GM21515 (cell line): Measurements from ENCODE around the gene EDARADD.
"Not testable (repeated sequence)": the region's sequence is repeated elsewhere in the genome, so short reads cannot be mapped to it uniquely, and the experiment has no call there.

Experiments
- ATAC-seq: cut with Tn5 transposase; IDR thresholded peaks from one replicate; pipeline ENCODE4 v1.9.1; 2021; ENCODE audit not compliant: unreplicated experiment

EDARADD gene

GRCh38 chr1:236484310-236484971 lies 90.4 kb downstream of the EDARADD start:
- ATAC-seq = no peak

DNA sequence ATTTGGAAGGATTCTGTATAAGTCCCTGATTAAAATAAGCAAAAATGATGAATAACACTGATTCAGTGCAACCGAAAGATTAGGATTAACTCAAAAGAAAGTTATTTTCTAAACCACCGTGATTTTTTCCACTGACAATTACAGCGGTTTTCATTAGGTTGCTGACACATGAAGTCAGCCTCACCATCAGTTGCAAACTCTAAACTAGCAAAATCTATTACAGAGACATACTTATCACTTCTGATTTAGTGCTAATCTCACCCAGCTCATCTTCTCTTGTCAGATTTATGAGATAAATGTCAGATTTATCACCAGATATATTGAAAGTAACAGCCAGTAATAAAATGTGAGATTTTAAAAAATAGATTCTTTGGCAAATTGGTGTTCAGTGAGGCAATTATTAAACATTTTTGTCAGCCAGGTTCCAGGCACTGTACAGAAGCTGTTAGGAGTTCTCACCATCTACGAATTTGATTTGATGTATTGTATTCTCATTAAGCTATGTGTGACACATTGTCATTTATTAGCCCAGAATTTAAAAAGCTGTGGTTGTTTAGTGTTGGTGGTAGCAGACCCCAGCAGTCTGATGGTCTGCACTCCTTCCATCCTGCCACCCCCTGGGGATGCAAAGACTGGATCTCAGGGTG lies 92.4 kb downstream of the EDARADD start:
- no peak for ATAC-seq

- ATAC-seq = not testable (repeated sequence)
Measured at GRCh38 chr1:236489161-236489560, 95.1 kb downstream of the EDARADD start.

GRCh38 chr1:236489710-236490377 lies 95.8 kb downstream of the EDARADD start:
- no peak for ATAC-seq

DNA sequence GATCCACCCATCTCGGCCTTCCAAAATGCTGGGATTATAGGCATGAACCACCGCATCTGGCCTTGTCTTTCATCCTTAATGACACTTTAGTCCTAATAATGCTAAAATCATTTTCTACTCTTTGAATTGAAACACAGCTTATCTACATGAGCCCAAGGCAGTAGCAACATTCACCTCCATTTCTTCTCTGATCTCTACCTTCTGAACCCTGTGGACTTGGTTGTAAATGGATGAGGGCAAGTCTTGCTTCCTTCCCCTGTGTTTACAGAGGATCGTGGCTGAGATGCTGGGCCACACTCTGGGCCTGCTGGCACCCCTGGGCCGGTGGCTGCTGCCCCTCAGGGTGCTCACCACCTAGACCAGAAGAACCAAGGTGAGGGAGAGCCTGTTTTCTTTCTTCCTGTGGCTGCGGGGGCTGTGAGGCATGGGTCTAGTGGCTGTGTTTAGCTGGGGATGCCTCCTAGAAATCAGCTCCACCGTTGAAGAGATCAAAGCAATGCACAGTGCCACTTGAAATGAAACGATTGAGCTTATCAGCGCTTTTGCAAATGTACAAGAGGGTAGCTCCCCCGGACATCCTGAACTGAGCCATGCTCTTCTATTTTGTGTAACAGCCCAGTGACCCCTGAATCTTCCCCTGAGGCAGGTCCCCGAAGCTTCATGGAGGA lies 97.5 kb downstream of the EDARADD start:
- no peak for ATAC-seq

DNA sequence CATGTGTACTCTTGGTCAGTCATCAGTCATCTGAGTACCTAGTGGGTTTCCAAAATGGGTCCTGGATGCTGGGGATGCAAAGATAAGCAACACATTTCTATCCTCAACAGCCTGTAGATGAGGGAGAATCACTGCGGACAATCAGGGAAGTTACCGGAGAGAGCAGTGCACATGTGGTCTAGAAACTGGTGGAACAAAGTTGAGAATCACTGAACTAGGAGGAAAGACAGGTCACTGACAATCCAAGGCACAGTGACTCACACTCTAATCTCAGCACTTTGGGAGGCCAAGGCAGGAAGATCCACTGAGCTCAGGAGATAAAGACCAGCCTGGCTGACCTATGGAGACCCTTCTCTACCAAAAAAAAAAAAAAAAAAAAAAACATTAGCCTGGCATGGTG lies 98.3 kb downstream of the EDARADD start:
- no peak for ATAC-seq

GRCh38 chr1:236494082-236494481 lies 100.0 kb downstream of the EDARADD start:
- no peak for ATAC-seq

DNA sequence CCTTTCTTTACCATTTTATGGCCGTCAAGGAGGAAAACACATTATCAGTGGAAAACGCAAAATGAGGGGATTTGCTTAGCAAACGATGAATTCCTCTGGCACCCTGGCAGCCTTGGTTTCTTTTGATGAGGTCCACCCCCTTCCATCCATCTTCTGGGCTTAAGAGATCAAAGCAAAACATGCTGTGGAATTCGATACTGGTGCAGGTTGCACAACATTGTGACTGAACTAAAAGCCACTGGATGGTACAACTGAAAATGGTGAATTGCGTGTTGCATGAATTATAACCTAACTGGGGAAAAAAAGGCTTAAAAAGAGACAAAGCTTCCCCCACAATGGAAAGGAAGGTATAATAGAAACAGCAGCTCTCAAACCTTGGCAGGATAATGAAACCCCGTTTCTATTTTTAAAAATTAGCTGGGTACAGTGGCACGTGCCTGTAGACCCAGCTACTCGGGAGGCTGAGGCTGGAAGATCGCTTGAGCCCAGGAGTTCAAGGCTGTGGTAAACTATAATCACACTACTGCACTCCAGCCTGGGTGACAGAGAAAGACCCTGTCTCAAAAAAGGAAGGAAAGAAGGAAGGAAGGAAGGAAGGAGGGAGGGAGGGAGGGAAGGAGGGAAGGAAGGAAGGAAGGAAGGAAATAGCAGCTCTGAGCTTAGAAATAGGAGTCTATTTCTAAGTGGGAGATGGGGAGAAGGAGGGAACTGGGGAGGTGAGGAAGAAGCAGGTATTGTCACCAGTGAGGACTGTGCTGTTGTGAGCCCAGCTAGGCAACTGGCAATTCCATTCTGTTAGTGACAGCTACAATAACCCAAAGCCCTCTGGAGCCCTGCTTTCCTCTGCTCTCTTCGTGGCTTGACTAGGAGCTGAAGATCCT lies 100.7 kb downstream of the EDARADD start:
- ATAC-seq = no peak

DNA sequence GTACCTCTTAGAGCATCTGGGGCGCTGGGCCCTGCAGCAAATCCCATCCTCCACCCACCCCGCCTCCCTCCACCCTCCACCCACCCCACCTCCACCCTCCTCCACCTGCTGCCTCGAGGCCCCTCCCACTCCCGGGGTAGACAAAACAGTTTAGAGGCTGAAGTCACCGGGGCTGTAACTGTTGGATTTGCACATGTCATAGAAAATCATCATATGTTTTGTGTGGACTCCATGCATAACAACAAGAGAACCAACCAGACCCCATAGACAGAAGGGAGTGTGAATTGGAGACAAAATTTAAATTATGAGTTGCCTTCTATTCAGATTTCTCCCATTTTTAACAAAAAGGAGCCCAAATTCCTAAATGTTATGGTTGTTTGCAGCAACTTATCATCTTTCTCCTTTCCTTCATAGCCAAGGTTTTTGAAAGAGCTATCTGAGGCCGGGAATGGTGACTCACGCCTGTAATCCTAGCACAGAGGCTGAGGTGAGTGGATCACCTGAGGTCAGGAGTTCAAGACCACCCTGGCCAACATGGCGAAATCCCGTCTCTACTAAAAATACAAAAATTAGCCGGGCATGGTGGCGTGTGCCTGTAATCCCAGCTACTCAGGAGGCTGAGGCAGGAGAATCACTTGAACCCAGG lies 101.5 kb downstream of the EDARADD start:
- ATAC-seq = no peak

GRCh38 chr1:236497908-236498307 lies 103.8 kb downstream of the EDARADD start:
- no peak for ATAC-seq

DNA sequence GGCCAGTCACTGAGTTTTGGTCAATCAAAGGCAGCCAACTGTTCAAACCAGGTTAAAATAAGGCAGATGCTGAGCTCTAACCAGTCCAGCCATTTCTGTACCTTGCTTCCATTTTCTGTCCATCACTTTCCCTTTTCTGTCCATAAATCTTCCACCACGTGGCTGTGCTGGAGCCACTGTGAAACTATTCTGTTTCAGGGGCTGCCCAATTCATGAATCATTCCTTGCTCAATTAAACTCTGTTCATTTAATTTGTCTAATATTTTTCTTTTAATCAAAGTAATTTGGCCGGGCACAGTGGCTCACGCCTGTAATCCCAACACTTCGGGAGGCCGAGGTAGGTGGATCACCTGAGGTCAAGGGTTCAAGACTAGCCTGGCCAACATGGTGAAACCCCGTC lies 107.0 kb downstream of the EDARADD start:
- ATAC-seq = no peak

- no peak for ATAC-seq
Measured at GRCh38 chr1:236502579-236502971, 108.5 kb downstream of the EDARADD start.

DNA sequence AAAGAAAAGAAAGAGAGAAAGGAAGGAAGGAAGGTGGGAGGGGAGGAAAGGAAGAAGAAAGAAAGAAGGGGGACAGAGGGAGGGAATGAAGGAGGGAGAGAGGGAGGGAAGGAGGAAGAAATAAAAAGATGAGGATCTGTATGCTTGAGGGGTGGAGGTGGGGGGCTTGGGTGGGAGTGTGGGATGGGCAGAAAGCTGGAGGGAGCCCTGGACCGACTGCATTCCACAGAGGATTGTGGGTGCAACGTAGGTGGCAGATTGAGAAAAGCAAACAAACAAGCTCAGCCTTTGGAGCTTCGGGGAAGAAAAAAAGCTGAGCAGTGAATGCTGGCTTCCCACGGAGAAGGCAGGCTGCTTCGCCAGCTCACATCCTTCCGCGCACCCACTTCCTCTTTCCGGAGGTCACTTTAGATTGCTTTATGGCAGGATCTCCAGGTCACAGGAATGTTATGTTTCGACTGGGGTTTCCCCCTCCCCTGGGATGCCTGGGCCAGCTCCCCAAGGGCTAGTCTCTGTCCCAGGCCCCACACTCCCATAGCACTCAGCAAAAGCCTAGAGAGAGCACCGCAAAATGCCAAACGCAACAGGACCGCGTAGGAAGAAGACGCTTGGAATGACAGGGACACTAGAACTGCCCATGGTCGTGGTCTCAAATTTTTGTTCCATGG lies 109.0 kb downstream of the EDARADD start:
- no peak for ATAC-seq

DNA sequence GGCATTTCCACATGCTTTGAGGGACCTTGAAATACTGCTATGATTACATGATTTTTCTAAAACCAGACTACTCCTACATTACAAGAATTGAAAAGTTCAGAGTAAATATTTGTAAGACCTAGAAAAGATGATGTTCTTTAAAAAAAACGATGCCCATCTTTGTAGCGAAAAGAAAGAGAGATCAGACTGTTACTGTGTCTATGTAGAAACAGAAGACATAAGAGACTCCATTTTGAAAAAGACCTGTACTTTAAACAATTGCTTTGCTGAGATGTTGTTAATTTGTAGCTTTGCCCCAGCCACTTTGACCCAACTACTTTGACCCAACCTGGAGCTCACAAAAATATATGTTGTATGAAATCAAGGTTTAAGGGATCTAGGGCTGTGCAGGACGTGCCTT lies 110.3 kb downstream of the EDARADD start:
- not testable (repeated sequence) for ATAC-seq

DNA sequence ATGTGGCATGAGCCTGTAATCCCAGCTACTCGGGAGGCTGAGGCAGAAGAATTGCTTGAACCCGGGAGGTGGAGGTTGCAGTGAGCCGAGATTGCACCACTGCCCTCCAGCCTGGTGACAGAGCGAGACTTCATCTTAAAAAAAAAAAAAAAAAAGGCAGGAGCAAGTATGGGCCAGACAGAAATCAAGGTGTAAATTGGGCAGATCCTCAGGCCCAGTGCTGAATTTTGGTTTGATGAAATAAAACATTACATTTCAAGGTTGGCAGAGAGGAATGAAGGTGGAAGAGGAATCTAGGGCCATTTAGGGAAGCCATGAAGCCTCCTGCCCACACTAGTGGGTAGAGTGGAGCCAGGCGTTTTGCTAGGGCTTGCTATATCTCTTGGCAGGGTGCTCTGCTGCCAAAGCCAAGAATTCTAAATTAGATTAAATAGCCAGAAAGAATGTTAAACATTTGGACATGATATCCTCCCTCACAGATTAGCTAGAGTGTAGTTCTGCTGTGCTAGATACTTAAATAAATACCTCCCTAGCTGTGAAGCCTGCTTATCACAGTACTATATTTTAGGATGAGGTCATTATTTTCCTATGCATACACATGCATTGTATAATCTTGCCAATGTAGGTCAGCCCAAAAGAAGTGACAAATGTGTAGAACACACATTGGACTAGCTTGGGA lies 113.1 kb downstream of the EDARADD start:
- no peak for ATAC-seq

GRCh38 chr1:236508593-236509027 lies 114.5 kb downstream of the EDARADD start:
- no peak for ATAC-seq

DNA sequence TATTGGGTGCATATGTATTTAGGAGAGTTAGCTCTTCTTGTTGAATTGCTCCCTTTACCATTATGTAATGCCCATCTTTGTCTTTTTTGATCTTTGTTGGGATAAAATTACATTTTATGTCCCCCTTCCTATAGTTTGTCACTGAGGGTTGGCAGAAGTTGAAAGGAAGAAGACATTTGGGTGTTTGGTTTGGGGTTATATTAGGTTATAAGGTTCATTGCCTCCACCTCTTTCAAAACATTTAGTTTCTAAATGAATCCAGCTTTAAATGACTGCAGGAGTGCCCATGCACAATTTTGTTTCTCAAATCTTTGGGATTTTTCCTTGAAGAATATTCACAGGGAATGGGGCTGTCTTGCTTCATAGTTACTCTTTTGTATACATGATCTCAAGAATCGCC lies 115.1 kb downstream of the EDARADD start:
- ATAC-seq = no peak

- ATAC-seq = no peak
Measured at GRCh38 chr1:236509647-236510401, 115.7 kb downstream of the EDARADD start.
